Measurements from ENCODE around the gene KANK4. TPM values are rescaled to one million over a fixed set of nuclear protein-coding genes. Genes with fewer than 3 reads are reported as not detected.

Gene KANK4
- total and polyA plus RNA-seq, 2 of the 4 experiments (the other 2 are of a cell fraction): not detected

DNA sequence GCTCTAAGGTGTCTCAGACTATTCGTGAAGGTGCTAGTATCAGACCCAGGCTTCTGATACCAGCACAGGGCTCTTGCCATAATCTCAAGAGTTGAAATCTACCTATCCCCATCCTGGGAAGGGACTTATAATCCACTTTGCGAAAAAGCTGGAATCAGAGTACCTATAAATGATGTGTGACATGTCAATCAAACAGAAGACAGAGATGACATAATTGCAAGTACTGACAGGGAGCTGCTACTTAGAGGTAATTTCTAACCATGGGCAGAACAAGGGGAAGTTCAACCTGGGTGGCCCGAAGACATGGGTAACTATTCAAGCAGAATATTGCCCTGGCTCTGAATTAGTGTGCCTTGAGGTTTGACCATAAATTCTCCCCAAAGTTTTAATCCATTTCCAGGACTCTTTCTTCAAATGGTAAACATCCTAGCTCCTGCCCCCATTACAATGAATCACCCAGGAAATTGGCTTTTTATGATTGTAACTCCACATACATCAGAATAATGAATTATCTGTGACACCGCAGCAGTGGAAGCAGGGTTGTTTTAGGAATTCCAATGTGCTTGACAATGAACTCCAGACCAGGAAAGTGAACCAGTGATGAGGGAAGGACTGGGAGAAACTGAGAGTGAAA, 37.2 kb downstream of the KANK4 start:
- Histone ChIP-seq H4K20me1 (ENCODE audit: insufficient read depth, low read length) (no peaks in the 10 kb centered on the region), H3K18ac (ENCODE audit: low read depth, low read length) (no peak overlapping the region), H3K4me3 (ENCODE audit: insufficient read depth, low read depth, low read length) (no peak overlapping the region), H3K9ac (ENCODE audit: low read depth, low read length) (no peak overlapping the region), H4K5ac (ENCODE audit: low read depth, low read length) (no peak overlapping the region), H3K4me1 (ENCODE audit: control insufficient read depth, insufficient read depth, low read length) (no peaks in the 10 kb centered on the region), H3K14ac (replicated peaks; ENCODE audit: low read depth, low read length) (no peak overlapping the region), H3K9me3 (ENCODE audit: control insufficient read depth, insufficient read depth, low read length) (no peaks in the 10 kb centered on the region; the same call in 1 of the 2 replicates), H2AK9ac (replicated peaks; ENCODE audit: low read depth, low read length, poor library complexity) (no peak overlapping the region), H2AK5ac (ENCODE audit: low read depth, low read length) (no peak overlapping the region), H3K27me3 (ENCODE audit: control insufficient read depth, insufficient read depth, low read length) (peaks cover 7% of the 10 kb centered on the region; the same call in 1 of the 2 replicates), H3K79me1 (ENCODE audit: low read depth in 1 of 2, low read length in 2 of 2) (no peaks in the 10 kb centered on the region), H2BK15ac (ENCODE audit: low read depth, low read length) (no peak overlapping the region), H3K9me1 (ENCODE audit: insufficient read depth, low read length) (no peaks in the 10 kb centered on the region), H3K4ac (ENCODE audit: low read depth, low read length) (no peak overlapping the region), H2BK120ac (ENCODE audit: low read depth, low read length) (no peak overlapping the region), H3K36me3 (ENCODE audit: control insufficient read depth, insufficient read depth, low read length) (no peaks in the 10 kb centered on the region), H3K56ac (ENCODE audit: extremely low read depth, insufficient read depth, low read length) (no peak overlapping the region), H3K27ac (ENCODE audit: insufficient read depth, low read length) (no peak overlapping the region), H4K8ac (ENCODE audit: low read depth in 2 of 2, low read length in 2 of 2) (no peak overlapping the region), H3K4me2 (ENCODE audit: low read depth, low read length) (no peak overlapping the region), H2BK20ac (ENCODE audit: low read depth, low read length) (no peak overlapping the region), H2AFZ (replicated peaks; ENCODE audit: low read length, poor library complexity) (no peak overlapping the region), H2BK5ac (ENCODE audit: low read depth, low read length, poor library complexity, severe bottlenecking) (no peak overlapping the region), H3K23ac (ENCODE audit: low read depth, low read length) (no peak overlapping the region), H4K91ac (ENCODE audit: insufficient read depth, low read depth, low read length) (no peak overlapping the region)
- ChIA-PET CTCF (no interaction called here), POLR2A (ENCODE audit: unreplicated experiment) (no interaction called here)
- TF ChIP-seq RFX5 (IDR thresholded peaks at IDR 0.05; ENCODE audit: low read depth, low read length) (no peak), BHLHE40 (IDR thresholded peaks at IDR 0.05; ENCODE audit: low read depth, low read length) (no peak), FOS (IDR thresholded peaks at IDR 0.05; ENCODE audit: low read depth, low read length) (no peak), CHD1 (IDR thresholded peaks at IDR 0.05; ENCODE audit: low read depth, low read length) (no peak), POLR2A (IDR thresholded peaks at IDR 0.05; ENCODE audit: low read depth, low read length) (no peak), MAZ (IDR thresholded peaks at IDR 0.05; ENCODE audit: borderline replicate concordance, low read depth, low read length) (no peak)
- in situ Hi-C loops (cut with MboI; ENCODE audit: low sequenced_read_pairs): no loop called here
- dilution Hi-C loops (cut with HindIII; ENCODE audit: low sequenced_read_pairs, unreplicated experiment): no loop called here
- no peak for DNase-seq
- no TSS peak for BruUV-seq (replicated peaks)
- 80% methylated on average over 1 of the region's 4 CpGs; no CpG with 5 or more reads in 1 of the 2 experiments for WGBS, 2 experiments (ENCODE audit: extremely low coverage in 2 of 2, insufficient read length in 1 of 2)
- no peak for ATAC-seq (ENCODE audit: low read depth)
- intact Hi-C loops (cut with micrococcal nuclease): no loop called here

Data from IMR-90 (cell line).